HCT116 (cell line): ENCODE results near the gene PRND. TPM values are rescaled to one million over a fixed set of nuclear protein-coding genes. Genes with fewer than 3 reads are reported as not detected.

Source experiments
- ATAC-seq: fragments of 200-7000 bp; cut with Tn5 transposase; 2 replicates; pipeline ENCODE4 v1.9.1; 2020; ENCODE audit warnings: mild to moderate bottlenecking, moderate library complexity
- BruUV-seq: library from RNA; stranded (reverse); fragments of 400-500 nt; replicated peaks from 2 replicates; lab custom pipeline; 2021; lab: Mats Ljungman, UMichigan
- CTCF ChIA-PET: fragments of 300-600 bp; sonication (Branson Sonifier 250); formaldehyde crosslinking; loops from one replicate; lab custom pipeline; 2021; ENCODE audit warnings: antibody characterized with exemption; lab: Charles Lee
- POLR2A ChIA-PET: fragments of 300-600, 350-600 bp; sonication (Branson Sonifier 250); formaldehyde crosslinking; loops from one replicate; lab custom pipeline; 2021; ENCODE audit warnings: antibody characterized with exemption; lab: Charles Lee
- RAD21 ChIA-PET, 2 experiments: fragments of 300-600 bp; sonication (Branson Sonifier 250); formaldehyde crosslinking; loops; one replicate each; lab custom pipeline; 2023; ENCODE audit warnings: low total read pairs in 2 of 2; ENCODE audit not compliant: uncharacterized antibody in 2 of 2, unreplicated experiment in 2 of 2, low non-redundant PET in 1 of 2; lab: Charles Lee
- DNase-seq: peaks from one replicate; pipeline ENCODE4 v3.0.0-alpha.2; 2010; ENCODE audit warnings: low read depth, low spot score
- H2AFZ ChIP-seq: fragments of 200-600 bp; shearing (Covaris generic), sonication (generic); 2 replicates; pipeline ENCODE4 v1.6.1; 2017; ENCODE audit warnings: low read depth, mixed run types, mixed read lengths, antibody characterized with exemption, low read length; ENCODE audit not compliant: poor library complexity, severe bottlenecking
- H3K27ac ChIP-seq: 2 replicates; pipeline ENCODE4 v1.5.1; 2012; ENCODE audit warnings: low read depth, low read length
- H3K27me3 ChIP-seq: fragments of 200-600 bp; sonication (generic); 2 replicates; pipeline ENCODE4 v1.6.1; 2016; ENCODE audit warnings: mixed run types, low read length, mixed read lengths; ENCODE audit not compliant: insufficient read depth
- H3K36me3 ChIP-seq, 2 experiments: fragments of 200-500 bp in 1 of 2; fragments of 200-600 bp in 1 of 2; sonication (Bioruptor generic) in 1 of 2; sonication (generic) in 1 of 2; 2 replicates each; pipeline versions ENCODE4 v1.5.1 to v1.6.1; 2014 to 2016; ENCODE audit warnings: low read length in 2 of 2, inconsistent platforms in 1 of 2, mixed read lengths in 1 of 2, mixed run types in 1 of 2; ENCODE audit not compliant: insufficient read depth in 2 of 2, control insufficient read depth in 1 of 2
- H3K4me1 ChIP-seq, 2 experiments: fragments of 200-600 bp in 1 of 2; sonication (generic) in 1 of 2; 2 replicates each; pipeline versions ENCODE4 v1.5.1 to v1.6.1; 2012 to 2017; ENCODE audit warnings: low read length in 2 of 2, inconsistent platforms in 1 of 2, mild to moderate bottlenecking in 1 of 2, mixed read lengths in 1 of 2, mixed run types in 1 of 2, moderate library complexity in 1 of 2; ENCODE audit not compliant: insufficient read depth in 2 of 2, control insufficient read depth in 1 of 2
- H3K4me2 ChIP-seq: fragments of 200-600 bp; sonication (generic); 2 replicates; pipeline ENCODE4 v1.6.1; 2017; ENCODE audit warnings: mixed run types, low read length, mixed read lengths
- H3K4me3 ChIP-seq, 2 experiments: fragments of 200-600 bp in 1 of 2; sonication (generic) in 1 of 2; replicated peaks in 1 of 2; 2 replicates each; pipeline ENCODE4 v1.5.1; 2011 to 2016; ENCODE audit warnings: low read length in 2 of 2, control low read depth in 1 of 2, low read depth in 1 of 2, mild to moderate bottlenecking in 1 of 2, mixed read lengths in 1 of 2, mixed run types in 1 of 2
- H3K79me2 ChIP-seq: fragments of 200-600 bp; sonication (generic); 2 replicates; pipeline ENCODE4 v1.6.1; 2017; ENCODE audit warnings: mild to moderate bottlenecking, mixed run types, low read length, moderate library complexity, mixed read lengths; ENCODE audit not compliant: insufficient read depth
- H3K9ac ChIP-seq: fragments of 200-600 bp; sonication (generic); 2 replicates; pipeline ENCODE4 v1.6.1; 2016; ENCODE audit warnings: low read length, mixed read lengths
- H3K9me2 ChIP-seq: fragments of 200-600 bp; sonication (generic), shearing (Covaris generic); 2 replicates; pipeline ENCODE4 v1.6.1; 2017; ENCODE audit warnings: mixed run types, mild to moderate bottlenecking, moderate library complexity; ENCODE audit not compliant: insufficient read depth
- H3K9me3 ChIP-seq, 2 experiments: fragments of 200-500 bp in 1 of 2; fragments of 200-600 bp in 1 of 2; sonication (Bioruptor generic) in 1 of 2; sonication (generic) in 1 of 2; 2 replicates each; pipeline ENCODE4 v1.6.1; 2014 to 2017; ENCODE audit warnings: low read length in 2 of 2, mixed read lengths in 2 of 2, inconsistent platforms in 1 of 2, low read depth in 1 of 2, mild to moderate bottlenecking in 1 of 2, mixed run types in 1 of 2, moderate library complexity in 1 of 2; ENCODE audit not compliant: control insufficient read depth in 1 of 2, insufficient read depth in 1 of 2
- H4K20me1 ChIP-seq: fragments of 200-600 bp; sonication (generic), shearing (Covaris generic); 2 replicates; pipeline ENCODE4 v1.6.1; 2017; ENCODE audit warnings: mixed run types, mild to moderate bottlenecking, moderate library complexity; ENCODE audit not compliant: insufficient read depth
- CEBPB ChIP-seq: IDR thresholded peaks from 2 replicates; pipeline ENCODE4 v1.6.1; 2012; ENCODE audit warnings: low read depth
- EZH2 ChIP-seq: fragments of 200-600 bp; sonication (generic); IDR thresholded peaks from 2 replicates; pipeline ENCODE4 v1.6.1; 2017; ENCODE audit warnings: antibody characterized with exemption, mixed run types
- EZH2phosphoT487 ChIP-seq: fragments of 200-600 bp; IDR thresholded peaks from 2 replicates; pipeline ENCODE4 v1.6.1; 2018; ENCODE audit warnings: antibody characterized with exemption, borderline replicate concordance
- FOSL1 ChIP-seq: IDR thresholded peaks from 2 replicates; pipeline ENCODE4 v1.6.1; 2012; ENCODE audit warnings: low read depth
- RAD21 ChIP-seq: IDR thresholded peaks from 2 replicates; pipeline ENCODE4 v1.6.1; 2012; ENCODE audit warnings: low read depth, mild to moderate bottlenecking
- SIN3A ChIP-seq: IDR thresholded peaks from 2 replicates; pipeline ENCODE4 v1.6.1; 2012; ENCODE audit warnings: low read depth
- SP1 ChIP-seq: IDR thresholded peaks from 2 replicates; pipeline ENCODE4 v1.6.1; 2012; ENCODE audit warnings: low read depth
- SRF ChIP-seq: IDR thresholded peaks from 2 replicates; pipeline ENCODE4 v1.6.1; 2012; ENCODE audit warnings: low read depth
- YY1 ChIP-seq: IDR thresholded peaks from 2 replicates; pipeline ENCODE4 v1.6.1; 2011; ENCODE audit warnings: low read length, low read depth, moderate library complexity, mild to moderate bottlenecking; ENCODE audit not compliant: insufficient replicate concordance; ENCODE audit errors: extremely low read depth
- ZNF274 ChIP-seq: fragments of 200-500 bp; sonication (Bioruptor generic); IDR thresholded peaks from 2 replicates; pipeline ENCODE4 v1.6.1; 2014; ENCODE audit warnings: mild to moderate bottlenecking, low read depth, low read length, inconsistent platforms
- intact Hi-C: fragments of 100-400 bp; cut with micrococcal nuclease; formaldehyde crosslinking; loops from 2 replicates; pipeline ENCODE4 v1.10.0; 2022
- total RNA-seq: library from RNA; stranded (reverse); gene quantifications from one replicate; pipeline ENCODE4 v1.2.1, GENCODE V29; 2021; ENCODE audit not compliant: unreplicated experiment
- TF ChIP-seq, protein P1 (sequence below): IDR thresholded peaks from 2 replicates; pipeline ENCODE4 v1.6.1; 2012
- TF ChIP-seq, protein P2 (sequence below): IDR thresholded peaks from 2 replicates; pipeline ENCODE4 v1.6.1; 2011; ENCODE audit warnings: mild to moderate bottlenecking, low read length, moderate library complexity; ENCODE audit not compliant: insufficient replicate concordance; ENCODE audit errors: extremely low read depth
- TF ChIP-seq, protein P3 (sequence below): IDR thresholded peaks from 2 replicates; pipeline ENCODE4 v1.6.1; 2012

PRND gene
- total RNA-seq, 1 experiment from 2014 or later = not detected

GRCh38 chr20:4697189-4697830 lies 24.4 kb upstream of the PRND start:
- ChIA-PET RAD21 (no interaction called here), POLR2A (no interaction called here)

More at GRCh38 chr20:4697189-4697830, 24.4 kb upstream of the PRND start:
- no peak overlapping the region for H3K4me2 ChIP-seq
- peaks cover 73% of the 10 kb centered on the region for H3K79me2 ChIP-seq
- BruUV-seq = no TSS peak
- H4K20me1 ChIP-seq = peaks cover 16% of the 10 kb centered on the region; the same call in 1 of the 2 replicates
- no peak overlapping the region for H2AFZ ChIP-seq
- intact Hi-C loops = no loop called here
- ATAC-seq = no peak
- H3K9me2 ChIP-seq = no peaks in the 10 kb centered on the region
- H3K27me3 ChIP-seq = no peaks in the 10 kb centered on the region
- CTCF ChIA-PET = interaction anchor here (1.6 kb wide), 1 partner anchor 84 kb away, joined by 6 read pairs; no protein-coding TSS in a partner anchor
- peaks cover 19 to 20% of the 10 kb centered on the region in 2 experiments; a peak in 3 of 4 replicates for H3K36me3 ChIP-seq
- peaks cover 0 to under 1% of the 10 kb centered on the region in 2 experiments; a peak in 2 of 4 replicates for H3K4me1 ChIP-seq
- H3K9ac ChIP-seq = no peak overlapping the region
- DNase-seq = no peak
- no peak overlapping the region for H3K27ac ChIP-seq
- no peaks in the 10 kb centered on the region for H3K9me3 ChIP-seq
- H3K4me3 ChIP-seq = no peak overlapping the region
- TF ChIP-seq, protein P1, sequence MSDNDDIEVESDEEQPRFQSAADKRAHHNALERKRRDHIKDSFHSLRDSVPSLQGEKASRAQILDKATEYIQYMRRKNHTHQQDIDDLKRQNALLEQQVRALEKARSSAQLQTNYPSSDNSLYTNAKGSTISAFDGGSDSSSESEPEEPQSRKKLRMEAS = no peak
- TF ChIP-seq, protein P2, sequence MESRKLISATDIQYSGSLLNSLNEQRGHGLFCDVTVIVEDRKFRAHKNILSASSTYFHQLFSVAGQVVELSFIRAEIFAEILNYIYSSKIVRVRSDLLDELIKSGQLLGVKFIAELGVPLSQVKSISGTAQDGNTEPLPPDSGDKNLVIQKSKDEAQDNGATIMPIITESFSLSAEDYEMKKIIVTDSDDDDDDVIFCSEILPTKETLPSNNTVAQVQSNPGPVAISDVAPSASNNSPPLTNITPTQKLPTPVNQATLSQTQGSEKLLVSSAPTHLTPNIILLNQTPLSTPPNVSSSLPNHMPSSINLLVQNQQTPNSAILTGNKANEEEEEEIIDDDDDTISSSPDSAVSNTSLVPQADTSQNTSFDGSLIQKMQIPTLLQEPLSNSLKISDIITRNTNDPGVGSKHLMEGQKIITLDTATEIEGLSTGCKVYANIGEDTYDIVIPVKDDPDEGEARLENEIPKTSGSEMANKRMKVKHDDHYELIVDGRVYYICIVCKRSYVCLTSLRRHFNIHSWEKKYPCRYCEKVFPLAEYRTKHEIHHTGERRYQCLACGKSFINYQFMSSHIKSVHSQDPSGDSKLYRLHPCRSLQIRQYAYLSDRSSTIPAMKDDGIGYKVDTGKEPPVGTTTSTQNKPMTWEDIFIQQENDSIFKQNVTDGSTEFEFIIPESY = no peak
- no peak for TF ChIP-seq SP1
- TF ChIP-seq ZNF274 = no peak
- TF ChIP-seq RAD21 = no peak
- TF ChIP-seq CEBPB = no peak
- TF ChIP-seq, protein P3, sequence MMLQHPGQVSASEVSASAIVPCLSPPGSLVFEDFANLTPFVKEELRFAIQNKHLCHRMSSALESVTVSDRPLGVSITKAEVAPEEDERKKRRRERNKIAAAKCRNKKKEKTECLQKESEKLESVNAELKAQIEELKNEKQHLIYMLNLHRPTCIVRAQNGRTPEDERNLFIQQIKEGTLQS = no peak
- TF ChIP-seq SRF = no peak
- TF ChIP-seq YY1 = no peak
- no peak for TF ChIP-seq SIN3A
- no peak for TF ChIP-seq EZH2
- TF ChIP-seq FOSL1 = no peak
- TF ChIP-seq EZH2phosphoT487 = no peak
